HG03095 (cell line): ENCODE results near the gene MYOD1.

Experiments
- ATAC-seq: cut with Tn5 transposase; IDR thresholded peaks from one replicate; pipeline ENCODE4 v1.9.1; 2021; ENCODE audit warnings: moderate library complexity; ENCODE audit not compliant: unreplicated experiment

Gene MYOD1

GRCh38 chr11:17700991-17701390, 18.4 kb upstream of the MYOD1 start:
- ATAC-seq, result no peak

GRCh38 chr11:17702876-17703275, 16.5 kb upstream of the MYOD1 start:
- ATAC-seq, result no peak

DNA sequence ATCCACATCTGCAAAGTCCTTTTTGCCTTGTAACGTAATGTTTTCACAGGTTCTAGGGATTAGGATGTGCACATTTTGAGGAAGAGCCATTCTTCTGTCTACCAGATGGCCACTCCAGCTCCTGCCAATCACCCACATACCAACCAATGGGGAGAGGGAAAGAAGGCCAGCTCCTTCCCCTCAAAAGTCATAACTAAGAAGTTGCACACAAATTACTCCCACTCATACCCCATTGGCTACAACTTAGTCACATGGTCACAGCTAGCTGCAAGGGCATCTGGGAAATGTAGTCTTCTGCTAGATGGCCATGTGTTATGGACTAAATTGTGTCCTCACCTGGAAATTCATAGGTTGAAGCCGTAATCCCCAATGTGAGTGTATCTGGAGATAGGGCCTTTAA, 15.4 kb upstream of the MYOD1 start:
- ATAC-seq, result peak; percentile 59

GRCh38 chr11:17707830-17708229, 11.5 kb upstream of the MYOD1 start:
- no peak for ATAC-seq

- no peak for ATAC-seq
These were observed 7.5 kb upstream of the MYOD1 start for GRCh38 chr11:17711836-17712235.

GRCh38 chr11:17713851-17714250, 5.5 kb upstream of the MYOD1 start:
- ATAC-seq, result no peak

- no peak for ATAC-seq
These were observed 5.0 kb upstream of the MYOD1 start for GRCh38 chr11:17714356-17714854.

DNA sequence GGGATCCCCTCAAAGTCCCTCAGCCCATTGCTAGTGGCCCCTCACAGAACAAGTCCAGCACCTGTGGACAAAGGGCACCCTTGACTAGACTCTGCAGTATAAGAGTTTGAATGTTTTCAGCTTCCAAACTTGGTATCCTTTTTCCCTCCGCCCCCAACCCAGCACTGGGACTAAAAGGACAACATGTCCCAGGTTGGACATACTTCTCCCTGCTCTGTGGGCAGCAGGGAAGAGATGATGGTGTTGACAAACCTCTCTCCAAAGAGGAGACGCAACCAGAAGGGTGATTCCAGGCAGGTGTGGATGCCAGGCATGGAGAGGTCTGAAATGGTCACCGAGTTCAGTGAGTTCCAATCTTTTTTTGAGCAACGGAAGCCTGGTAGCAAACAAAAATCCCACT, 4.5 kb upstream of the MYOD1 start:
- no peak for ATAC-seq

GRCh38 chr11:17716807-17717206, 2.6 kb upstream of the MYOD1 start:
- ATAC-seq, result no peak

DNA sequence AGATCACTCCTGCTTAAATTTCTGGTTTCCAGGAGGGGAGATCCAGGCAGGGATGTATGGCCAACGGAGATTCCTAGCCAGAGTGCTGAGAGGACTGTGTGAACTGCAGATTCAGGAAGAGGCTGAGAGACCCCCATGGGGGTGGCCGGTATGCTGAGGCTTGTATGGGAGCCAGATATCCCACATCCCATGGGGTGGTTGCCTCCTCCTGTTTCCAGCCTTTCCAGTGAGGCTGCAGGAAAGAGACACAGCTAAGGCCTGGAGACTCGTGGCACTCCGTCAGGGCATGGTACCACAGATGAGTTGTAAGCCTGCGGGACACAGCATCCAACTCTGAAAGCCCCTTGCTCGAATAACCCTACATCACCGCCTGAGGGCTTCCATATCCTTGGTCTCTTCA, 1.4 kb upstream of the MYOD1 start:
- ATAC-seq, result no peak

DNA sequence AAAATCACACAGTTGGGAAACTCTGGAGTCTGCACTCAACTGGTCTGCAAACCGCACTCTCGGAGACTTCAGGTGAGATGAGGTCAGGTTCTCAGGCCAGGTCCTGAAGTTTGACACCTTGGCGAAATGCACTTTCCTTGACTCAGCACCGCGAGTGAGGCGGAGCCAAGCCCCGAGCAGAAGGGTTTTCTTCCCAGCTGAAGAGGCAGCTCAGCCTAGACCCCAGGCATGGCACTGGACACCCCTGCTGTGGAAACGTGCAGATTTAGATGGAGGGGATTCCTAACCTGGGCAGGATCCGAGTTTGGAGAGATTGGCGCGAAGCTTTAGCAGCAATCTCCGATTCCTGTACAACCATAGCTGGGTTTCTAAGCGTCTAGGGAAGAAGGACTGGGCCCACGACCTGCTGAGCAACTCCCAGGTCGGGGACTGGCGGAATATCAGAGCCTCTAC, 835 bp upstream of the MYOD1 start:
- no peak for ATAC-seq

GRCh38 chr11:17719938-17720795, 796 bp downstream of the MYOD1 start:
- no peak for ATAC-seq

DNA sequence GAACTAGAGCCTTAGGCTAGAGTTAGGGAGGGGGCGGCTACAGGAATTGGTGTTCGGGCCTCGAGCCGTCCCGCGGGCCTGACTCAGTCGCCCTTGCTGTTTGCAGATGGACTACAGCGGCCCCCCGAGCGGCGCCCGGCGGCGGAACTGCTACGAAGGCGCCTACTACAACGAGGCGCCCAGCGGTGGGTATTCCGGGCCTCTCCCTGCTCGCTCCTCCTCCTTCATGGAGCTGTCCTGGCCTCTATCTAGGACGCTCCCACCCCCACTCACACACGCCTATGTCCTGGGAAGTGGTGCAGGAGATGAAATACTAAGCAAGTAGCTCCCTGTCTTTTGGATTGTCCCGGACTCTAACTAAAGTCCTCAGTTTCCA, 1.4 kb downstream of the MYOD1 start:
- ATAC-seq, result no peak

DNA sequence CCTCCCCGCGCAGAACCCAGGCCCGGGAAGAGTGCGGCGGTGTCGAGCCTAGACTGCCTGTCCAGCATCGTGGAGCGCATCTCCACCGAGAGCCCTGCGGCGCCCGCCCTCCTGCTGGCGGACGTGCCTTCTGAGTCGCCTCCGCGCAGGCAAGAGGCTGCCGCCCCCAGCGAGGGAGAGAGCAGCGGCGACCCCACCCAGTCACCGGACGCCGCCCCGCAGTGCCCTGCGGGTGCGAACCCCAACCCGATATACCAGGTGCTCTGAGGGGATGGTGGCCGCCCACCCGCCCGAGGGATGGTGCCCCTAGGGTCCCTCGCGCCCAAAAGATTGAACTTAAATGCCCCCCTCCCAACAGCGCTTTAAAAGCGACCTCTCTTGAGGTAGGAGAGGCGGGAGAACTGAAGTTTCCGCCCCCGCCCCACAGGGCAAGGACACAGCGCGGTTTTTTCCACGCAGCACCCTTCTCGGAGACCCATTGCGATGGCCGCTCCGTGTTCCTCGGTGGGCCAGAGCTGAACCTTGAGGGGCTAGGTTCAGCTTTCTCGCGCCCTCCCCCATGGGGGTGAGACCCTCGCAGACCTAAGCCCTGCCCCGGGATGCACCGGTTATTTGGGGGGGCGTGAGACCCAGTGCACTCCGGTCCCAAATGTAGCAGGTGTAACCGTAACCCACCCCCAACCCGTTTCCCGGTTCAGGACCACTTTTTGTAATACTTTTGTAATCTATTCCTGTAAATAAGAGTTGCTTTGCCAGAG, 2.0 kb downstream of the MYOD1 start:
- no peak for ATAC-seq

GRCh38 chr11:17722000-17722643, 2.8 kb downstream of the MYOD1 start:
- no peak for ATAC-seq

GRCh38 chr11:17724020-17724908, 4.9 kb downstream of the MYOD1 start:
- no peak for ATAC-seq

GRCh38 chr11:17725174-17725573, 5.8 kb downstream of the MYOD1 start:
- no peak for ATAC-seq

DNA sequence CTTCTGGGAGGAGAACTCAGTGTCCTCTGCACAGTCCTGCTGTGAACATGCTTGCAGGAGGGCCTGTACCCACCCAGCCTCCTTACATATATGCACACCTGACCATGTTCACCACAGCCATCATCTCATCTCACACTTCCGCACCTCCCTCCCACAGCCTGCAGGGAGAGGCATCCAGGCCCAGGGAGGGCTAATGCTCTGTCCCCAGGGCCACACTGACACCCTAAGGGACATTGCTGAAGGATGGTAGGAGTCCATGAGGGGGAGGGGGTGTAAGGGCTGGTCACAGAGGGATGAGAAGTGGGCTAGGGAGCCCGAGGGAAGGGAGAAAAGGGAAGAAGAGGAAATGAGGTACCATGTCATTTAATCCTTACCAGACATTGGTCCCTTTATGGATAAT, 10.8 kb downstream of the MYOD1 start:
- no peak for ATAC-seq

DNA sequence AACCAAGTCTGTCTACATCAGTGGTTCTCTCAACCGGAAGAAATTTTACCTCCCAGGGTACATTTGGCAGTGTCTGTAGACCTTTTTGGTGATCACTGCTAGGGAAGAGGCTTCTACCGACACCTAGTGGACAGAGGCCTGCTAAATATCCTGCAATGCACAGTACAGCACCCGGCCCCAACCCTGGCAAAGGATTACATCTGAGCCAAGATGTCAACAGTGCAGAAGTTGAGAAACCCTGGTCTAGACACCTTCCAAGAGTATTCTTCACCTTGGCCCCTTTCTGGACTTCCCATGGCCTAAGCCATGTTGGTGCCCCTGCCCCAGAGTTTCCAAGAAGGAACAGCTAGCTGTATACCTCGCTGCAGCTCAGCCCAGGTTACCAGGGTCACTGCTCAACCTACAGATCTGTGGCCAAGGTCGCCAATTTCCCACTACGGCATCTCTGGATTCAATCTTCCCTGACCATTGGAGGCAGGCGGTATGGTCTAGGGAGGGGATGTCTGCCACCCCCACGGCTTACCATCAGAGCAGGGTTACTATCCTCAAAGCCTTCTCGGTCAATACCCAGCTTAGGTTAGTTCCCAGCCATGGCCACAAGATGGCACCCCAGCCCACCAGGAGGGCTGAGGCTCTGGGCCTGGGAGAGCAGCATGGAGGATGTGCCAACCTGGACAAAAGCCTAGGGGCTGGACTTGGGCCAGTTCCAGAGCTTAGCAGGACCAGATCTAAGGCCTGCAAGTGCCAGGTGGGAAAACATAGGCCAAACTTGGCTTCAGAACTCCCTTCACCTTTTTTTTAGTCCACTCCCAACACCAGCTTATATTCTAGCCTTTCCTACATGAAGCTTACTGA, 11.5 kb downstream of the MYOD1 start:
- peak; percentile 71 for ATAC-seq

GRCh38 chr11:17733261-17733660, 13.9 kb downstream of the MYOD1 start:
- no peak for ATAC-seq
